DND-41 (cell line): ENCODE results near the gene EFCC1.

Experiments
- ATAC-seq: fragments of 200-7000 bp; cut with Tn5 transposase; 3 replicates; pipeline ENCODE4 v1.9.1; 2021; ENCODE audit warnings: low read depth; ENCODE audit not compliant: insufficient read depth
- DNase-seq: peaks from one replicate; pipeline ENCODE4 v3.0.0-alpha.2; 2020
- H2AFZ ChIP-seq: 2 replicates; pipeline ENCODE4 v1.6.0; 2012; ENCODE audit warnings: low read depth, low read length
- H3K27ac ChIP-seq: 2 replicates; pipeline ENCODE4 v1.5.1; 2012; ENCODE audit warnings: low read length, inconsistent platforms
- H3K27me3 ChIP-seq: fragments of 200-600 bp; sonication (generic); 2 replicates; pipeline ENCODE4 v1.6.0; 2012; ENCODE audit warnings: low read length, mild to moderate bottlenecking, inconsistent platforms; ENCODE audit not compliant: insufficient read depth, poor library complexity
- H3K36me3 ChIP-seq: 2 replicates; pipeline ENCODE4 v1.5.1; 2012; ENCODE audit warnings: low read length, inconsistent platforms; ENCODE audit not compliant: insufficient read depth
- H3K4me1 ChIP-seq: 2 replicates; pipeline ENCODE4 v1.5.1; 2012; ENCODE audit warnings: mild to moderate bottlenecking, low read length; ENCODE audit not compliant: insufficient read depth
- H3K4me2 ChIP-seq: 2 replicates; pipeline ENCODE4 v1.6.0; 2012; ENCODE audit warnings: mild to moderate bottlenecking, moderate library complexity, low read length, inconsistent platforms; ENCODE audit not compliant: insufficient read depth
- H3K4me3 ChIP-seq, 2 experiments: fragments of 200-600 bp in 1 of 2; shearing (Covaris generic) in 1 of 2; 2 replicates each; pipeline ENCODE4 v1.5.1; 2012 to 2016; ENCODE audit warnings: inconsistent platforms in 2 of 2, low read length in 2 of 2, mild to moderate bottlenecking in 2 of 2, low read depth in 1 of 2, moderate library complexity in 1 of 2
- H3K79me2 ChIP-seq: 2 replicates; pipeline ENCODE4 v1.6.0; 2012; ENCODE audit warnings: low read length, inconsistent platforms; ENCODE audit not compliant: insufficient read depth
- H3K9ac ChIP-seq: 2 replicates; pipeline ENCODE4 v1.6.0; 2012; ENCODE audit warnings: low read depth, mild to moderate bottlenecking, inconsistent platforms, low read length, moderate library complexity
- H3K9me3 ChIP-seq: 2 replicates; pipeline ENCODE4 v1.5.1; 2012; ENCODE audit warnings: low read length, moderate library complexity, mild to moderate bottlenecking, inconsistent platforms; ENCODE audit not compliant: insufficient read depth, severe bottlenecking
- H4K20me1 ChIP-seq: 2 replicates; pipeline ENCODE4 v1.6.0; 2012; ENCODE audit warnings: low read length; ENCODE audit not compliant: insufficient read depth
- EZH2 ChIP-seq: IDR thresholded peaks from 3 replicates; pipeline ENCODE4 v1.6.1; 2012; ENCODE audit warnings: borderline replicate concordance, low read depth, mild to moderate bottlenecking, moderate library complexity, low read length, inconsistent platforms; ENCODE audit not compliant: severe bottlenecking
- TF ChIP-seq, protein P1 (sequence below): IDR thresholded peaks from 2 replicates; pipeline ENCODE4 v1.5.1; 2012; ENCODE audit warnings: borderline replicate concordance, low read length, moderate library complexity, mild to moderate bottlenecking; ENCODE audit not compliant: poor library complexity, severe bottlenecking; ENCODE audit errors: extremely low read depth

The EFCC1 gene

GRCh38 chr3:129038121-129038855, 37.2 kb downstream of the EFCC1 start:
- no peak overlapping the region for H2AFZ ChIP-seq
- H3K27me3 ChIP-seq, result no peaks in the 10 kb centered on the region
- H3K27ac ChIP-seq, result no peak overlapping the region
- no peaks in the 10 kb centered on the region for H3K79me2 ChIP-seq
- no peaks in the 10 kb centered on the region for H3K4me1 ChIP-seq
- no peaks in the 10 kb centered on the region for H4K20me1 ChIP-seq
- ATAC-seq, result no peak
- H3K9me3 ChIP-seq, result no peaks in the 10 kb centered on the region
- H3K4me3 ChIP-seq, result no peak overlapping the region
- no peak overlapping the region for H3K9ac ChIP-seq
- DNase-seq, result no peak
- no peak for TF ChIP-seq EZH2
- TF ChIP-seq, protein P1, sequence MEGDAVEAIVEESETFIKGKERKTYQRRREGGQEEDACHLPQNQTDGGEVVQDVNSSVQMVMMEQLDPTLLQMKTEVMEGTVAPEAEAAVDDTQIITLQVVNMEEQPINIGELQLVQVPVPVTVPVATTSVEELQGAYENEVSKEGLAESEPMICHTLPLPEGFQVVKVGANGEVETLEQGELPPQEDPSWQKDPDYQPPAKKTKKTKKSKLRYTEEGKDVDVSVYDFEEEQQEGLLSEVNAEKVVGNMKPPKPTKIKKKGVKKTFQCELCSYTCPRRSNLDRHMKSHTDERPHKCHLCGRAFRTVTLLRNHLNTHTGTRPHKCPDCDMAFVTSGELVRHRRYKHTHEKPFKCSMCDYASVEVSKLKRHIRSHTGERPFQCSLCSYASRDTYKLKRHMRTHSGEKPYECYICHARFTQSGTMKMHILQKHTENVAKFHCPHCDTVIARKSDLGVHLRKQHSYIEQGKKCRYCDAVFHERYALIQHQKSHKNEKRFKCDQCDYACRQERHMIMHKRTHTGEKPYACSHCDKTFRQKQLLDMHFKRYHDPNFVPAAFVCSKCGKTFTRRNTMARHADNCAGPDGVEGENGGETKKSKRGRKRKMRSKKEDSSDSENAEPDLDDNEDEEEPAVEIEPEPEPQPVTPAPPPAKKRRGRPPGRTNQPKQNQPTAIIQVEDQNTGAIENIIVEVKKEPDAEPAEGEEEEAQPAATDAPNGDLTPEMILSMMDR, result no peak
- H3K36me3 ChIP-seq, result no peaks in the 10 kb centered on the region
- no peak overlapping the region for H3K4me2 ChIP-seq

DNA sequence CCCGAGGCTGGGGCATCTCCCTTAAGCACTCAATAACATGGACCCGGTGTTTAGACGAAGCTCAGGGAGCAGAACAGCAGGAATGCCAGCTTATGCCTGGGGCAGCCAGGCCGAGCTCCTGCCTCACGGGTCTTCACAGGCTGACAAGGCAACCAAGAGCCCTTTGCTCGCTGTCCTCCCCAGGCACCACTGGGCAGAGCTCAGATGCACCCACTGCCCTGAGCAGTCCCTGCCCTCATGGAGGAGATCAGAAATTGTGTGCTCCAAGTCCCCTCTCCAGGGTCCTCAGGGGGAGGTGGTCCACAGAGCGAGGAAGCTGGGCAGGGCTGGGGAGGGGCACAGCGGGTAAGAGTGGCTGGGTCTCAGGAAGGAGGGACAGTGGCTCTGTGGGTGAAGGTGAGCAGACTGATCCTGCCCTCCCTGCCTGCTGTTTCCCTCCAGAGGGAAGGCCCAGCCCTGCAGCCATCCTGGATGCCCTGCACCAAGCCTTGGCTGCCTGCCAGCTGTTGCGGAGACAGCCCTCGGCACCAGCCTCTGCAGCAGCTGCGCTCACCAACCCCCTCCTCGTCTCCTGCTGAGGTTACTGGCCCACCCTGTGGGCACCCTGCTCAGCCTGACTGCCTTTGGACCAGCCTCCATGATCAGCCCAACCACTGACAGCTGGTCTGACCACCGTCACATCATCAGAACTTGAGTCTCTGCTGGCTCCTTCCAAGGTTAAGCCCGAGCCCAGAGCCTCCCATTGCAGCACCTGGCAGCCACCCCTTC, 38.4 kb downstream of the EFCC1 start:
- Histone ChIP-seq H3K4me1 (no peaks in the 10 kb centered on the region), H3K9ac (no peak overlapping the region), H3K36me3 (no peaks in the 10 kb centered on the region), H3K9me3 (no peaks in the 10 kb centered on the region), H3K27ac (no peak overlapping the region), H2AFZ (no peak overlapping the region), H3K4me3 (no peak overlapping the region), H3K27me3 (no peaks in the 10 kb centered on the region), H3K79me2 (no peaks in the 10 kb centered on the region), H4K20me1 (no peaks in the 10 kb centered on the region), H3K4me2 (no peak overlapping the region)
- TF ChIP-seq, protein P1, result no peak
- TF ChIP-seq EZH2, result no peak
- peak; percentile 88 for ATAC-seq
- DNase-seq, result peak; percentile 71

DNA sequence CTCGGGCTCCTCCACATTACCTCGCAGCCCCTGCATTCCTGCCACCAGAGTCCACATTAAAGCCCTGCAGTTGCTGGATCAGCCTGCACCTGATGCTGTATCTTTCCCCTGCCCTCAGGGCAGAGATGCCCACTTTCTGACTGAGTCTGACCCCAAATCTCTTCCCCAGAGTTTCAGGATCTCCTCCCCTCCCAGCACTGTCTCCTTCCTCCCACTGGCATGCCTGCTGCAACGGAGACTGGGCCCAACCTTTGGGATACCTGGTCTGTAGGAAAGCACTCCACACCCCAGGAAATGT, 38.9 kb downstream of the EFCC1 start:
- H4K20me1 ChIP-seq, result no peaks in the 10 kb centered on the region
- H3K4me3 ChIP-seq, result no peak overlapping the region
- H3K4me2 ChIP-seq, result no peak overlapping the region
- no peak overlapping the region for H3K27ac ChIP-seq
- TF ChIP-seq EZH2, result no peak
- TF ChIP-seq, protein P1, result no peak
- no peak overlapping the region for H3K9ac ChIP-seq
- ATAC-seq, result no peak
- no peaks in the 10 kb centered on the region for H3K9me3 ChIP-seq
- no peaks in the 10 kb centered on the region for H3K36me3 ChIP-seq
- no peak overlapping the region for H2AFZ ChIP-seq
- H3K4me1 ChIP-seq, result no peaks in the 10 kb centered on the region
- no peaks in the 10 kb centered on the region for H3K79me2 ChIP-seq
- DNase-seq, result no peak
- no peaks in the 10 kb centered on the region for H3K27me3 ChIP-seq
